Measurements from ENCODE around the gene POLQ. TPM values are rescaled to one million over a fixed set of nuclear protein-coding genes. Genes with fewer than 3 reads are reported as not detected.
A peak's percentile ranks its signal among the peaks of the same experiment; 100 is the strongest.

POLQ gene
- total and polyA plus RNA-seq, 8 donors = 0.15 to 6.4 (median 0.58) TPM

DNA sequence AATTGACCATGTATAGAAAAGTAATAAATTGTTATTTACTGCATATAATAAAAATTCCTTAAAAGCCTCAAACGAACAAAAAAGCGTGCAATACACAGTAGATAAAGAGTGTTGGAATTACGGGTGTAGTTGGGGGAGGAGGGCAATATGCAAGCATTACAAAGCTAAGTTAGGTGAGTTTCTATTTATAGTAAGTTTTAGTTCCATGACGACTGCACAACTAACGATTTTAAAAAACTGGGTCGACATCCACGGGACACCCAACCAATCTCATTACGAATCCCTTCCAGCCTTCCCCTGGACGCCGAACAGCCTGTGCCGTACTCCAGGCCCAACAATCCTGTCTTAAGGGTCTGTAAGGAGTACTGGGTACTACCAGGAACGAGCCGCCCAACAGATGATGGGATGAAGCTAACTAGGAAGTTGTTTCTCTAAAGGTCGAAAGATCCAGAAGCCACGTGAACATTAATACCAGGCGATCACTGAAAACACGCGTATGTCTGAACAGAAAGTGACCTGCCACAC lies 677 bp downstream of the POLQ start:
- Histone ChIP-seq H3K27ac (peak overlapping the region in 2 of 5 donors; percentile 72 to 84), H3K9me3 (no peaks in the 10 kb centered on the region), H3K4me3 (peak overlapping the region; percentile 54 to 86 (median 68)), H3K36me3 (no peaks in the 10 kb centered on the region), H3K4me1 (peaks cover 6 to 15% (median 10%) of the 10 kb centered on the region in 4 donors), H3K27me3 (no peaks in the 10 kb centered on the region)
- 2 to 5% (median 4%) methylated on average over 18 of the region's 18 CpGs for WGBS, 5 donors
- DNase-seq = peak in 1 of 2 donors; percentile 30
- intact Hi-C loops (cut with DNase I; ENCODE audit: low total_unique reads) = no loop called here
- no peak for TF ChIP-seq EP300 (IDR thresholded peaks at IDR 0.05)
- TF ChIP-seq POLR2AphosphoS5 (IDR thresholded peaks at IDR 0.05) = no peak
- no peak for TF ChIP-seq POLR2A (IDR thresholded peaks at IDR 0.05)
- TF ChIP-seq, protein P1, sequence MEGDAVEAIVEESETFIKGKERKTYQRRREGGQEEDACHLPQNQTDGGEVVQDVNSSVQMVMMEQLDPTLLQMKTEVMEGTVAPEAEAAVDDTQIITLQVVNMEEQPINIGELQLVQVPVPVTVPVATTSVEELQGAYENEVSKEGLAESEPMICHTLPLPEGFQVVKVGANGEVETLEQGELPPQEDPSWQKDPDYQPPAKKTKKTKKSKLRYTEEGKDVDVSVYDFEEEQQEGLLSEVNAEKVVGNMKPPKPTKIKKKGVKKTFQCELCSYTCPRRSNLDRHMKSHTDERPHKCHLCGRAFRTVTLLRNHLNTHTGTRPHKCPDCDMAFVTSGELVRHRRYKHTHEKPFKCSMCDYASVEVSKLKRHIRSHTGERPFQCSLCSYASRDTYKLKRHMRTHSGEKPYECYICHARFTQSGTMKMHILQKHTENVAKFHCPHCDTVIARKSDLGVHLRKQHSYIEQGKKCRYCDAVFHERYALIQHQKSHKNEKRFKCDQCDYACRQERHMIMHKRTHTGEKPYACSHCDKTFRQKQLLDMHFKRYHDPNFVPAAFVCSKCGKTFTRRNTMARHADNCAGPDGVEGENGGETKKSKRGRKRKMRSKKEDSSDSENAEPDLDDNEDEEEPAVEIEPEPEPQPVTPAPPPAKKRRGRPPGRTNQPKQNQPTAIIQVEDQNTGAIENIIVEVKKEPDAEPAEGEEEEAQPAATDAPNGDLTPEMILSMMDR (IDR thresholded peaks at IDR 0.05) = no peak

DNA sequence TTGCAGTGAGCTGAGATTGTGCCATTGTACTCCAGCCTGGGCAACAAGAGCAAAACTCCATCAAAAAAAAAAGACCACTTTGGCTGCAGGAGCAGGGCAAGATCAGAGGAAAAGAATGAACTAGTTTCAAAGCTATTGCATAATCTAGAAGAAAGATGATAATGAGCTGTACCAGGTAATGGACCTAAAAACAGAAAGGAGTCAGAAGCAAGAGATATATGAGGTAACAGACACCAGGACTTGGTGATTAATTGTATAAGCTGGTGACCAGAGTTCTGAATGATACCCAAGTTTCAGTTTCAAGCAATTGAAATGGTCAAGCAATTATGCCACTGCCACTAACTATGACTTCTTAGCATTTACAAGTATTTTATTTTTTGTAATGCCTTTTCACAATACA lies 2.9 kb downstream of the POLQ start:
- DNase-seq = no peak
- intact Hi-C loops (cut with DNase I; ENCODE audit: low total_unique reads) = no loop called here

DNA sequence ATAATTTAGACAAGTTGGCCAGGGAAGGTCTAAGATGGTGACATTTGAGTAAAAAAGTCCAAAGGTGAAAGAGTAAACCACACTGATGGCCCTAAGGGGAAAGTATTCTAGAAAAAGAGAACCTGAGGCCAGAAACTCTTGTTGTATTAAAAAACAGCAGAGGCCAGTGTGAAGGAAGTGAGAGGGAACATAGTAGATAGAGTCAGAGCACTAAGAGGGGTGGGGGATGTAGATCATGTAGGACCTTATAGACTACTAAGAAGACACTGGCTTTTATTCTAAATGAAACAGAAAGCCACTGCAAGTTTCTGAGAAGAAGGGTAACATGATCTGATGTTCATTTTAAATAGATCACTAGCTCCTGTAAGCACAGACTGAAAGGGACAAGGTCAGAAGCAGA lies 14.5 kb downstream of the POLQ start:
- intact Hi-C loops (cut with DNase I; ENCODE audit: low total_unique reads) = no loop called here
- Histone ChIP-seq H3K27me3 (no peaks in the 10 kb centered on the region), H3K36me3 (no peaks in the 10 kb centered on the region), H3K27ac (no peak overlapping the region), H3K4me3 (no peak overlapping the region), H3K9me3 (no peaks in the 10 kb centered on the region), H3K4me1 (no peaks in the 10 kb centered on the region)
- DNase-seq = no peak
- TF ChIP-seq, protein P1 (IDR thresholded peaks at IDR 0.05) = no peak
- TF ChIP-seq EP300 (IDR thresholded peaks at IDR 0.05) (no peak), POLR2A (IDR thresholded peaks at IDR 0.05) (no peak), POLR2AphosphoS5 (IDR thresholded peaks at IDR 0.05) (no peak)

More for the DNA sequence above, 2.9 kb downstream of the POLQ start:
- TF ChIP-seq EP300 (IDR thresholded peaks at IDR 0.05) (no peak), POLR2A (IDR thresholded peaks at IDR 0.05) (no peak)
- Histone ChIP-seq H3K27ac (no peak overlapping the region), H3K36me3 (no peaks in the 10 kb centered on the region), H3K4me1 (peaks cover 6 to 15% (median 10%) of the 10 kb centered on the region in 4 donors), H3K4me3 (no peak overlapping the region), H3K9me3 (no peaks in the 10 kb centered on the region), H3K27me3 (no peaks in the 10 kb centered on the region)

DNA sequence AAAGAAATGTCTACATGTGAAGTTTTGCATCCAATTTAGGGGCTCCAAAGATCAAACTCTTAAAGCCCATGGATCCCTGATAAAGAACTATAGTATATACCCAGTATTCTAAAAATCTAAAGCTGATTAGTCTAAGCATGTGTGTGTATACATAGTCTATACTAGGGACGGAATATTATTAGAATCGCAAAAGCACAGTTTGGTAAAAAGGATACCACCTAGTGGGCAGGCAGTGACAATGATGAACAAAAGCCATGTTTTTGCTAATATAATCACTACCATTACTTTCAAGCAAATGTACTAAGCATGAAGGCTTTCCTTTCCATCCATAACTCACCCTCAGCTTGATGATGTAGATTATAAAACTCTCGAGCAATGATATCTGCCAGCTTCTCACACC lies 16.5 kb downstream of the POLQ start:
- TF ChIP-seq, protein P1 (IDR thresholded peaks at IDR 0.05) = no peak
- TF ChIP-seq POLR2A (IDR thresholded peaks at IDR 0.05) (no peak), EP300 (IDR thresholded peaks at IDR 0.05) (no peak), POLR2AphosphoS5 (IDR thresholded peaks at IDR 0.05) (no peak)
- H3K27ac ChIP-seq = no peak overlapping the region
- no peak for DNase-seq
- 59 to 69% (median 65%) methylated on average over 3 of the region's 3 CpGs for WGBS, 5 donors
- H3K9me3 ChIP-seq = no peaks in the 10 kb centered on the region
- intact Hi-C loops (cut with DNase I; ENCODE audit: low total_unique reads) = no loop called here
- no peaks in the 10 kb centered on the region for H3K27me3 ChIP-seq
- no peak overlapping the region for H3K4me3 ChIP-seq
- H3K36me3 ChIP-seq = no peaks in the 10 kb centered on the region
- H3K4me1 ChIP-seq = no peaks in the 10 kb centered on the region

- TF ChIP-seq POLR2AphosphoS5 (IDR thresholded peaks at IDR 0.05) = no peak
- TF ChIP-seq EP300 (IDR thresholded peaks at IDR 0.05) = no peak
- TF ChIP-seq, protein P1 (IDR thresholded peaks at IDR 0.05) = no peak
- TF ChIP-seq POLR2A (IDR thresholded peaks at IDR 0.05) = no peak
- Histone ChIP-seq H3K9me3 (peaks cover 0 to 5% (median 2%) of the 10 kb centered on the region in 4 donors), H3K27me3 (no peaks in the 10 kb centered on the region), H3K4me3 (no peak overlapping the region), H3K27ac (no peak overlapping the region), H3K36me3 (no peaks in the 10 kb centered on the region), H3K4me1 (no peaks in the 10 kb centered on the region)
- WGBS, 5 donors = 97 to 100% (median 99%) methylated on average over 3 of the region's 3 CpGs
- intact Hi-C loops (cut with DNase I; ENCODE audit: low total_unique reads) = no loop called here
- no peak for DNase-seq
Observed at GRCh38 chr3:121520510-121520909, 25.3 kb downstream of the POLQ start.
